ENCODE data around the gene KRT81.
"Not testable (repeated sequence)": the region's sequence is repeated elsewhere in the genome, so short reads cannot be mapped to it uniquely, and the experiment has no call there.

Gene KRT81

GRCh38 chr12:52296572-52297215, 5.4 kb upstream of the KRT81 start:
- no peak for DNase-seq (ENCODE audit: low read depth in 2 of 2)

GRCh38 chr12:52295663-52296062, 4.3 kb upstream of the KRT81 start:
- no peak for DNase-seq (ENCODE audit: low read depth in 2 of 2)

DNA sequence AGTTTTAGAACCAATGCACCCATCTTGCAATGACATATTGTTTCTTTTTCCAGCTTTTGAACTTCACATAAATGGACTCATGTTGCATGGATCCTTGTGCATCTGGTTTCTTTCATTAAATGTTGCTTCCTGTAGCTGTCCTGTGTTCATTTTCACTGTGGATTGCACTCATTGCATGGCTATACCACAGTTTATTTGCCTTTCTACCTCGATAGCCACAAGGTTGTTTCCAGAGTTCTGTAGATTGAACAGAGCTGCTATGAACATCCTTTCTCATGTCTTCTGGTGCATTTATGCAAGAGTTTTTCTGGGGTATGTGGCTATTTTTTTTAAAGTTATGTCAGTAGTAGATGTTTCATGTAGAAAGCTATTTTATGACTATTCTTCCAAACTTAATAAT, 3.5 kb upstream of the KRT81 start:
- DNase-seq (ENCODE audit: low read depth in 2 of 2), result no peak

DNA sequence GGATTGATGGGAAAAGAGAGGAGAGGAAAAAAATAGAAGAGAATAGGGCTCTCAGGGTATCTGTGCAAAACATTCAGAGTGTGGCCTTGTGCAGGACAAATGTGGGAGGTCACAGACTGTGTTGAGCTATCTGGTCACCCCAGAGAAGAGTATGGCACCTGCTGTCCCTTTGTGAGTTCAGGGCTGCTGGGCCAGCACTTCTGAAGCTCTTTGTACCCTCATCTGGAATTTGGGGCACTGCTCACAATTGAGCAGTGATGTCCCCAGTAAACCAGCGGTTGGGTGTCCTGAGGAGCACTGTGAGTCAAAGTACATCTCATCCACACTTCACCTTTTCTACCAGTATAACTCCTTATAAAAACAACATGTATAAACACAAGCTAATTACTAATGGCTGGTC, 2.6 kb upstream of the KRT81 start:
- no peak for DNase-seq (ENCODE audit: low read depth in 2 of 2)

DNA sequence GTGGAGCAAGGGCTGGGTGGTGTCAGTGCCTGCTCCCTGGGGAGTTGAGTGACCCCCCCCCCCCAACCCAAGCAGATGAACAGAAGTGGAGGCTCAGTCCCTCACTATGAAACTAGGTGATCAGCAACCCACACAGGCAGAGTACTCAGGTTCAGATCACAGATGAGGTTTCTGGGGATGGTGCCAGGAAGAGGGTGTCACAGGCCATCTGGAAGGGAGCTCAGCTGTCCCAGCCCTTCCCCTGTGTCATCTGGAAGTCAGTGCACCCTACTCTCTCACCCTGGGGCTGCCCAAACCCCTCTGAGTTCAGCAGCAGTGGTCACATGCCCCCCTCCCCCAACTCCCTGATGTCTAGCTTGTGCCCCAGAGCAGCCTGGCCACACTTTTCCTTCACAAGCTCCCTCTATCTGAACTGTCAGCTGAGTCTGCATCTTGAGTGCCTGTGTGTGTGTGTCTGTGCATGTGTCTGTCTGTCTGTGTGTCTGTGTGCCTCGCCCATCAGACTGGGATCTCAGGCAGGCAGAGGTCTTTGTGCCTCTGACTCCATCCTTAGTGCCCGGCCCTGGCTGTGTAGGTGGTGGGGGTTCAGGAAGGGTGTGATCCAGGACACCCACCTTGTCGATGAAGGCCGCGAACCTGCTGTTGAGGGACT, 725 bp downstream of the KRT81 start:
- not testable (repeated sequence) for DNase-seq (ENCODE audit: low read depth in 2 of 2)

DNA sequence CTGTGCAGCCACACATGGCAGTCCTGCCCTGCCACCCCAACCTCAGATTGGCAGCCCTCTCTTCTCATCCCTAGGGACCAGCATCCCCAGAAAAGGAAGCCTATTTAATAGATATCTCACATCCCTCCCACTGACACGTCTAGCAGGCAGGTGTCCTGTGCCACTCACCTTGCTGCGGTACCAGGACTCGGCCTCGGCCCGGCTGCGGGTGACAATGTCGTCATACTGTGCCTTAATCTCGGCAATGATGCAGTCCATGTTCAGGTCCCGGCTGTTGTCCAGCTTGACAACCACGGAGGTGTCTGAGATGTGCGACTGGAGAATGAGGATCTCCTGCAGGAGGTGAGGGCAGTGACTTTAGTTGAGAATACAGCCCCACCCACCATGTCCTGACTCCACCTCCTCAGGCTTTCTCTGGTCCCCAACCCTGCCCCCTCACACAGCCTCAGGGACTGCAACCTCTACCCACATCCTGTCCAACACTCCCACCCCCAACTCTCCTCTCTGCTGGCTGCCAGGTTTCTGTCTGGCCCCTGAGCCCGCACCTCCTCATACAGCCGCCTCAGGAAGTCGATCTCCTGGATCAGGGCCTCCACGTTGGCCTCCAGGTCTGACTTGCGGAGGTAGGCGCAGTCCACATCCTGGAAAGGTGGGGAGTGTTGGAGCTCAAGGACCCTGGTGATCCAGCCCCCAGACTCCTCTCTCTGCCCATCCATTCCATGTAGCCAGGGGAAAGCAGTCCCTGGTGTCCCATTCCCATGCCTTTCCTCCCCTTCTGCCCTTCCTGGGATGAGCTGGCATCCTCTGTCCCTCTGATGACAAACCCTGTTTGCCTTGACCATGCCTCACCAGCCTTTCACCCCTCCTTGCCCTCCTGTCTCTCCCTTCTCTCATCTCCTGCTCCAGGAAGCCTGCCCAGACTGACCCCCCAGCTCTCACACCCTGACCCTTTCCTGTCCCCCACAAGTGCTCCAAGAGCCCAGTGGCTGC, 3.2 kb downstream of the KRT81 start:
- not testable (repeated sequence) for DNase-seq (ENCODE audit: low read depth in 2 of 2)

DNA sequence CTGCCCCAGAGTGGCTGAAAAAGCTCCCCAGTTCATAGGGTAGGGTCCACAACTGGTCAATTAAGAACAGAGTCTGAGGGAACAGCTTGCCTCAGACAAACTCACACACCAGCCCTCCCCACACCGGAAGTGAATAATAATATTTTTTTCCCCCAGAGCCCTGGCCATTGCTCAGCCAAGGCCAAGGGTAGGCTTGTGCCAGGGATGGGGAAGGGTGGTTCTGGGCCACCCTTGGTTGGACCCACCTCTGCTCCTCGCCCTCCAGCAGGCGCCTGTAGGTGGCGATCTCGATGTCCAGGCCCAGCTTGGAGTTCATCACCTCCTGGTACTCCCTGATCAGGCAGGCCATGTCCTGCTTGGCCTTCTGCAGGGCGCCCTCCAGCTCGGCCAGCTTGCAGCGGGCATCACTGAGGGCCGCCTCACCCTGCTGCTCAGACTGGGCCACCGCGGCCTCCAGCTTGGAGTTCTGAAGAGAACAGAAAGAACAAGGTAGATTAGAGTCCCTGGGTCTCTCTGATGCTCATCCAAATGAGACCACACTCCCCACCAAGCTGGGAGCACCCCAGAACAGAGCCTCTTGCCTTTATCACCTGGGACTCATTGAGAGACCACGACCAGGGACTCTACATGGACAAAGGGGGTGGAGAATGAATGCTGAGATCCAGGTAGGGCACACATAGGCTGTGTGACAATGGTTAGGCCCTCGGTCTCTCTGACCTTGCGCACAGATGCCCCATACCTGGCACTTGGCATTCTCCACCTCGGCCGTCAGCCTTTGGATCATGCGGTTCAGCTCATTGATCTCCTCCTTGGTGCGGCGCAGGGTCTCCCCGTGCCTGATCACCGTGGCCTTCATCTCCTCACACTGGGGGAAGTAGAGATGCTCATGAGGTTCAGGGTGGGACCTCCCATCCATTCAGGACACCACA, 4.2 kb downstream of the KRT81 start:
- DNase-seq (ENCODE audit: low read depth in 2 of 2), result not testable (repeated sequence)

DNA sequence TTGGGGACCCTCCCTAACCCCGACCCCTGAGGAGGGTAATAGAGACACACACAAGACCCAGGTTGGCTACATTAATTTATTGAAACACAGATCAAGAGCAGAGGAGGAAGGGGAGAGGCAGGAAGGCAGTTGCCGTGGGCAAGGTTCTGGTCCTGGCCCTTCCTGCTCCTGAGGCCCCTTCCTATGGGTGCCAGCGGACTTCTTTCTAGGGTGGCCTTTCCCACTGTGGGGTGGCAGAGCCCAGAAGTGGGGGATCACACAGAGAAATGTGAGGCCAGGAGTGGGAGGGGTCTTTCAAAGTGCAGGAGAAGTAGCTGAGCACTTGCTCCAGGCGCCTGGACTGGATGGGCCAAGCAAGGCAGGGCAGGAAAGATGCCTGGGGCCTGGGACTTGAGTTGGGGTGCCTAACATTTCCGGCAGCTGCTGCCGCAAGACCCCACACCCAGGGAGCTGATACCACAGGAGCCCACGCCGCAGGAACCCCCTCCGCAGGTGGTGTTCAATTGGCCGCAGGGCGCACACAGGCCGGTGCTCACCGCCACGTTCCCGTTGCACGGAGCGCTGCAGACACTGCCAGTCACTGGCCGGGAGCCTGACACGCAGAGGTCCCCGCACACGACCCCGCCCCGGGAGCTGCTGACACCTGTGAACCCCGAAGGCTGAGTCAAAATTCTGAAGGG, 5.3 kb downstream of the KRT81 start:
- DNase-seq (ENCODE audit: low read depth in 2 of 2), result no peak

- DNase-seq (ENCODE audit: low read depth in 2 of 2), result no peak
Observed at GRCh38 chr12:52285172-52285745, 6.1 kb downstream of the KRT81 start.

GRCh38 chr12:52284562-52285171, 6.7 kb downstream of the KRT81 start:
- DNase-seq (ENCODE audit: low read depth in 2 of 2), result no peak

- DNase-seq (ENCODE audit: low read depth in 2 of 2), result no peak
Observed at GRCh38 chr12:52280796-52281560, 10.4 kb downstream of the KRT81 start.

- DNase-seq (ENCODE audit: low read depth in 2 of 2), result no peak
Observed at GRCh38 chr12:52280319-52280795, 11.0 kb downstream of the KRT81 start.

- no peak for DNase-seq (ENCODE audit: low read depth in 2 of 2)
Observed at GRCh38 chr12:52279422-52280318, 11.7 kb downstream of the KRT81 start.

GRCh38 chr12:52278575-52279421, 12.5 kb downstream of the KRT81 start:
- DNase-seq (ENCODE audit: low read depth in 2 of 2), result peak; percentile 62 to 71

GRCh38 chr12:52277486-52278245, 13.7 kb downstream of the KRT81 start:
- DNase-seq (ENCODE audit: low read depth in 2 of 2), result no peak

GRCh38 chr12:52275686-52276085, 15.6 kb downstream of the KRT81 start:
- DNase-seq (ENCODE audit: low read depth in 2 of 2), result no peak
